ENCODE results near the gene SLC16A8. TPM values are rescaled to one million over a fixed set of nuclear protein-coding genes. Genes with fewer than 3 reads are reported as not detected.

Gene SLC16A8
- total RNA-seq, 1 donor, result not detected

- TF ChIP-seq, protein P1, sequence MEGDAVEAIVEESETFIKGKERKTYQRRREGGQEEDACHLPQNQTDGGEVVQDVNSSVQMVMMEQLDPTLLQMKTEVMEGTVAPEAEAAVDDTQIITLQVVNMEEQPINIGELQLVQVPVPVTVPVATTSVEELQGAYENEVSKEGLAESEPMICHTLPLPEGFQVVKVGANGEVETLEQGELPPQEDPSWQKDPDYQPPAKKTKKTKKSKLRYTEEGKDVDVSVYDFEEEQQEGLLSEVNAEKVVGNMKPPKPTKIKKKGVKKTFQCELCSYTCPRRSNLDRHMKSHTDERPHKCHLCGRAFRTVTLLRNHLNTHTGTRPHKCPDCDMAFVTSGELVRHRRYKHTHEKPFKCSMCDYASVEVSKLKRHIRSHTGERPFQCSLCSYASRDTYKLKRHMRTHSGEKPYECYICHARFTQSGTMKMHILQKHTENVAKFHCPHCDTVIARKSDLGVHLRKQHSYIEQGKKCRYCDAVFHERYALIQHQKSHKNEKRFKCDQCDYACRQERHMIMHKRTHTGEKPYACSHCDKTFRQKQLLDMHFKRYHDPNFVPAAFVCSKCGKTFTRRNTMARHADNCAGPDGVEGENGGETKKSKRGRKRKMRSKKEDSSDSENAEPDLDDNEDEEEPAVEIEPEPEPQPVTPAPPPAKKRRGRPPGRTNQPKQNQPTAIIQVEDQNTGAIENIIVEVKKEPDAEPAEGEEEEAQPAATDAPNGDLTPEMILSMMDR (IDR thresholded peaks at IDR 0.05; ENCODE audit: extremely low read depth, low read depth, low read length), result no peak
- no peak overlapping the region for H3K27ac ChIP-seq (ENCODE audit: low read depth, low read length)
- H3K4me2 ChIP-seq (ENCODE audit: insufficient read depth, low read length), result no peak overlapping the region
- H2AFZ ChIP-seq (ENCODE audit: low read length), result no peak overlapping the region
- H3K79me2 ChIP-seq (ENCODE audit: insufficient read depth, low read length), result no peaks in the 10 kb centered on the region
- no peaks in the 10 kb centered on the region for H3K36me3 ChIP-seq (ENCODE audit: insufficient read depth, low read length)
- no peaks in the 10 kb centered on the region for H3K9me3 ChIP-seq (ENCODE audit: low read depth, low read length)
- no peaks in the 10 kb centered on the region for H3K4me1 ChIP-seq (ENCODE audit: insufficient read depth, low read length)
- no peaks in the 10 kb centered on the region for H3K27me3 ChIP-seq (ENCODE audit: insufficient read depth, low read length)
- peak; percentile 46 for DNase-seq (ENCODE audit: insufficient read length, low spot score, missing footprints)
- H3K4me3 ChIP-seq (ENCODE audit: insufficient read depth, low read length), result no peak overlapping the region
- no peaks in the 10 kb centered on the region for H4K20me1 ChIP-seq (ENCODE audit: insufficient read depth, low read length)
These were observed 13.1 kb upstream of the SLC16A8 start for GRCh38 chr22:38097058-38097457.

GRCh38 chr22:38089474-38089851, 5.5 kb upstream of the SLC16A8 start:
- H3K79me2 ChIP-seq (ENCODE audit: insufficient read depth, low read length), result no peaks in the 10 kb centered on the region
- no peak overlapping the region for H3K4me3 ChIP-seq (ENCODE audit: insufficient read depth, low read length)
- TF ChIP-seq, protein P1 (IDR thresholded peaks at IDR 0.05; ENCODE audit: extremely low read depth, low read depth, low read length), result no peak
- no peaks in the 10 kb centered on the region for H3K36me3 ChIP-seq (ENCODE audit: insufficient read depth, low read length)
- DNase-seq (ENCODE audit: insufficient read length, low spot score, missing footprints), result peak; percentile 80
- no peaks in the 10 kb centered on the region for H3K9me3 ChIP-seq (ENCODE audit: low read depth, low read length)
- no peaks in the 10 kb centered on the region for H4K20me1 ChIP-seq (ENCODE audit: insufficient read depth, low read length)
- no peak overlapping the region for H3K27ac ChIP-seq (ENCODE audit: low read depth, low read length)
- no peaks in the 10 kb centered on the region for H3K27me3 ChIP-seq (ENCODE audit: insufficient read depth, low read length)
- no peak overlapping the region for H3K4me2 ChIP-seq (ENCODE audit: insufficient read depth, low read length)
- peaks cover 4% of the 10 kb centered on the region for H3K4me1 ChIP-seq (ENCODE audit: insufficient read depth, low read length)
- no peak overlapping the region for H2AFZ ChIP-seq (ENCODE audit: low read length)

- Histone ChIP-seq H3K79me2 (ENCODE audit: insufficient read depth, low read length) (no peaks in the 10 kb centered on the region), H3K27ac (ENCODE audit: low read depth, low read length) (no peak overlapping the region), H3K36me3 (ENCODE audit: insufficient read depth, low read length) (no peaks in the 10 kb centered on the region), H3K4me1 (ENCODE audit: insufficient read depth, low read length) (peaks cover 4% of the 10 kb centered on the region), H3K9me3 (ENCODE audit: low read depth, low read length) (no peaks in the 10 kb centered on the region), H3K4me3 (ENCODE audit: insufficient read depth, low read length) (peak overlapping the region; percentile 48), H4K20me1 (ENCODE audit: insufficient read depth, low read length) (no peaks in the 10 kb centered on the region), H2AFZ (ENCODE audit: low read length) (no peak overlapping the region), H3K27me3 (ENCODE audit: insufficient read depth, low read length) (no peaks in the 10 kb centered on the region), H3K4me2 (ENCODE audit: insufficient read depth, low read length) (peak overlapping the region; percentile 36)
- peak; percentile 96 for DNase-seq (ENCODE audit: insufficient read length, low spot score, missing footprints)
- TF ChIP-seq, protein P1 (IDR thresholded peaks at IDR 0.05; ENCODE audit: extremely low read depth, low read depth, low read length), result no peak
These were observed 4.9 kb upstream of the SLC16A8 start for GRCh38 chr22:38088629-38089473.

- Histone ChIP-seq H3K79me2 (ENCODE audit: insufficient read depth, low read length) (no peaks in the 10 kb centered on the region), H4K20me1 (ENCODE audit: insufficient read depth, low read length) (no peaks in the 10 kb centered on the region), H3K27ac (ENCODE audit: low read depth, low read length) (no peak overlapping the region), H3K4me2 (ENCODE audit: insufficient read depth, low read length) (no peak overlapping the region), H3K4me3 (ENCODE audit: insufficient read depth, low read length) (no peak overlapping the region), H3K4me1 (ENCODE audit: insufficient read depth, low read length) (peaks cover 4% of the 10 kb centered on the region), H3K36me3 (ENCODE audit: insufficient read depth, low read length) (no peaks in the 10 kb centered on the region), H2AFZ (ENCODE audit: low read length) (no peak overlapping the region), H3K9me3 (ENCODE audit: low read depth, low read length) (no peaks in the 10 kb centered on the region), H3K27me3 (ENCODE audit: insufficient read depth, low read length) (no peaks in the 10 kb centered on the region)
- DNase-seq (ENCODE audit: insufficient read length, low spot score, missing footprints), result peak; percentile 88
- TF ChIP-seq, protein P1 (IDR thresholded peaks at IDR 0.05; ENCODE audit: extremely low read depth, low read depth, low read length), result no peak
These were observed 3.9 kb upstream of the SLC16A8 start for GRCh38 chr22:38087855-38088254.

Measured in osteoblast (primary cell).